HG03196 (cell line): Measurements from ENCODE around the gene DDIT4.
"Not testable (repeated sequence)": the region's sequence is repeated elsewhere in the genome, so short reads cannot be mapped to it uniquely, and the experiment has no call there.

Experiments
- ATAC-seq: cut with Tn5 transposase; IDR thresholded peaks from one replicate; pipeline ENCODE4 v1.9.1; 2021; ENCODE audit not compliant: unreplicated experiment

The DDIT4 gene

GRCh38 chr10:72265990-72266865 lies 7.5 kb upstream of the DDIT4 start:
- ATAC-seq: no peak

GRCh38 chr10:72267381-72267780 lies 6.3 kb upstream of the DDIT4 start:
- no peak for ATAC-seq

- no peak for ATAC-seq
Measured at GRCh38 chr10:72267819-72268399, 5.8 kb upstream of the DDIT4 start.

GRCh38 chr10:72268475-72269200 lies 5.1 kb upstream of the DDIT4 start:
- ATAC-seq: not testable (repeated sequence)

- no peak for ATAC-seq
Measured at GRCh38 chr10:72270607-72271281, 3.0 kb upstream of the DDIT4 start.

GRCh38 chr10:72272689-72273409 lies 875 bp upstream of the DDIT4 start:
- ATAC-seq: peak; percentile 20

GRCh38 chr10:72274213-72274729 lies 547 bp downstream of the DDIT4 start:
- ATAC-seq: peak; percentile 2

GRCh38 chr10:72274730-72275350 lies 1.1 kb downstream of the DDIT4 start:
- no peak for ATAC-seq

GRCh38 chr10:72275351-72276012 lies 1.8 kb downstream of the DDIT4 start:
- no peak for ATAC-seq

GRCh38 chr10:72276013-72276387 lies 2.3 kb downstream of the DDIT4 start:
- ATAC-seq: no peak

- ATAC-seq: no peak
Measured at GRCh38 chr10:72276421-72277339, 3.0 kb downstream of the DDIT4 start.

- ATAC-seq: no peak
Measured at GRCh38 chr10:72277340-72277995, 3.7 kb downstream of the DDIT4 start.

- ATAC-seq: no peak
Measured at GRCh38 chr10:72277996-72278667, 4.4 kb downstream of the DDIT4 start.

GRCh38 chr10:72278668-72279393 lies 5.1 kb downstream of the DDIT4 start:
- ATAC-seq: no peak

- ATAC-seq: not testable (repeated sequence)
Measured at GRCh38 chr10:72279587-72279986, 5.9 kb downstream of the DDIT4 start.

- no peak for ATAC-seq
Measured at GRCh38 chr10:72283131-72283530, 9.4 kb downstream of the DDIT4 start.
